ENCODE data around the gene XPO1.

Gene XPO1

DNA sequence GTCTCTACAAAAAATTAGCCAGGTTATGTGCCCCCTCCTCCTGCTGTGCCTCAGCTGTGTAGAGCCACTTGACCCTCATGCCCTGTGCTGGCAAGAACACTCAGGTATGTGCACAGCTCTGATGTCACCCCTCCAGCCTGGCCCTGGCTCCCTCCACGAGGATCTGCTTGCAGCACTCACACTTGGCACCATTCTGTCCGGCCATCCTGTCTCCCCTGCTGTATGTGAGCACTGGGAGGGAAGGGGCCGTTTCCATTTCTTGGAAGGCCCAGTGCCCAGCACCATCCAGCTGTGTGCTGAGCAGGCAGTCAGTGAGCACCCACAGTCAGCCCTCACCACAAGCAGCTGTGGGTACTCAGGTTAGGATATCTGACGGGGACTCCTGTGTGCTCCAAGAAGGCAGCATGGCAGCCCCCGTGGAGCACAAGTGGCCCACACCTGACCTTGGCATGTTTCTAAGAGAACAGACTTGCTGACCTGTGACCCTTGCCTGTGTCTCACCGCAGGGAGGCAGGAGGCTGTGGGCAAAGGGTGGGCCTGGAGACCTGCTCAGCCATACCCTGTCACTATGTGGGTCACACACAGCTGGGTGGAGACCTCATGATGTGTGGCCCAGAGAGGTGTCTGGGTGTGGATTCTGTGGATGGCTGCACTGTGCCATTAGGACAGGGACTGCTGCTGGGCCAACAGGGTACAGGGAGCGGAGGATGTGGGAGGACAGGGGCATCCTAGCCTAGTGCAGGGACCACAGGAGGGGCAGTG, 98.7 kb downstream of the XPO1 start:
- H3K4me3 ChIP-seq (ENCODE audit: control insufficient read depth, low read depth, low read length) = no peak overlapping the region
- no peak for TF ChIP-seq CTCF (conservative IDR thresholded peaks at IDR 0.05; ENCODE audit: control insufficient read depth, insufficient read depth, low read depth, low read length)
- DNase-seq (ENCODE audit: low read depth) = no peak

- TF ChIP-seq CTCF (conservative IDR thresholded peaks at IDR 0.05; ENCODE audit: control insufficient read depth, insufficient read depth, low read depth, low read length) = no peak
- no peak overlapping the region for H3K4me3 ChIP-seq (ENCODE audit: control insufficient read depth, low read depth, low read length)
- DNase-seq (ENCODE audit: low read depth) = no peak
These were observed 99.5 kb downstream of the XPO1 start for GRCh38 chr2:61438670-61439069.

DNA sequence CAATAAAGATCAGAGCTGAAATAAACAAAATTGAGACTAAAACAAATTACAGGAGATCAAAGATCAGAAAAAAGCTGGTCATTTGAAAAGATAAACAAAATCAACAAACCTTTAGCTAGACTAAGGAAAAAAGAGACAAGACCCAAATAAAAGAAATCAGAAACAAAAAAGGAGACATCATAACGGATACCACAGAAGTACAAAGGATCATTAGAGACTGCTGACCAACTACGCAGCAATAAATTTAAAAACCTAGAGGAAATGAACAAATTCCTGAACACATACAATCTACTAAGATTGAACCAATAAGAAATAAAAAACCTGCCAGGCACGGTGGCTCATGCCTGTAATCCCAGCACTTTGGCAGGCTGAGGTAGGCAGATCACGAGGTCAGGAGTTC, 101.0 kb downstream of the XPO1 start:
- H3K4me3 ChIP-seq (ENCODE audit: control insufficient read depth, low read depth, low read length) = no peak overlapping the region
- no peak for TF ChIP-seq CTCF (conservative IDR thresholded peaks at IDR 0.05; ENCODE audit: control insufficient read depth, insufficient read depth, low read depth, low read length)
- DNase-seq (ENCODE audit: low read depth) = no peak

- no peak for DNase-seq (ENCODE audit: low read depth)
- H3K4me3 ChIP-seq (ENCODE audit: control insufficient read depth, low read depth, low read length) = no peak overlapping the region
- no peak for TF ChIP-seq CTCF (conservative IDR thresholded peaks at IDR 0.05; ENCODE audit: control insufficient read depth, insufficient read depth, low read depth, low read length)
These were observed 102.1 kb downstream of the XPO1 start for GRCh38 chr2:61436092-61436491.

GRCh38 chr2:61435291-61435690, 102.9 kb downstream of the XPO1 start:
- no peak for TF ChIP-seq CTCF (conservative IDR thresholded peaks at IDR 0.05; ENCODE audit: control insufficient read depth, insufficient read depth, low read depth, low read length)
- DNase-seq (ENCODE audit: low read depth) = no peak
- no peak overlapping the region for H3K4me3 ChIP-seq (ENCODE audit: control insufficient read depth, low read depth, low read length)

GRCh38 chr2:61434314-61434713, 103.8 kb downstream of the XPO1 start:
- peak; percentile 23 for DNase-seq (ENCODE audit: low read depth)
- TF ChIP-seq CTCF (conservative IDR thresholded peaks at IDR 0.05; ENCODE audit: control insufficient read depth, insufficient read depth, low read depth, low read length) = no peak
- no peak overlapping the region for H3K4me3 ChIP-seq (ENCODE audit: control insufficient read depth, low read depth, low read length)

Measured in fibroblast of mammary gland (primary cell).